WTC11 (cell line): ENCODE results near the gene LHFPL6.

Experiments
- ATF1 ChIP-seq: sonication (generic); formaldehyde crosslinking; IDR thresholded peaks from 2 replicates; pipeline ENCODE4 v1.8.1; 2023; ENCODE audit warnings: mild to moderate bottlenecking, moderate library complexity, missing genetic modification reagents
- NFYB ChIP-seq: sonication (generic); formaldehyde crosslinking; conservative IDR thresholded peaks from 2 replicates; pipeline ENCODE4 v1.8.0; 2022; ENCODE audit warnings: low read depth, missing genetic modification reagents
- OVOL2 ChIP-seq: fragments of 250-450 bp; sonication (Bioruptor Pico); IDR thresholded peaks from 2 replicates; pipeline ENCODE4 v1.9.0; 2021; ENCODE audit warnings: mild to moderate bottlenecking, borderline replicate concordance
- RELA ChIP-seq: sonication (generic); formaldehyde crosslinking; IDR thresholded peaks from 2 replicates; pipeline ENCODE4 v1.8.1; 2022; ENCODE audit warnings: missing genetic modification reagents, mild to moderate bottlenecking, borderline replicate concordance
- TF ChIP-seq, protein P1 (sequence below): fragments of 200-600 bp; IDR thresholded peaks from 2 replicates; pipeline ENCODE4 v1.8.0; 2022; ENCODE audit warnings: antibody characterized with exemption
- TF ChIP-seq, protein P2 (sequence below): sonication (generic); formaldehyde crosslinking; IDR thresholded peaks from 2 replicates; pipeline ENCODE4 v1.8.0; 2023; ENCODE audit warnings: missing genetic modification reagents
- TF ChIP-seq, protein P3 (sequence below): sonication (generic); formaldehyde crosslinking; IDR thresholded peaks from 2 replicates; pipeline ENCODE4 v1.8.1; 2022; ENCODE audit warnings: low read depth, missing genetic modification reagents, borderline replicate concordance
- TF ChIP-seq, protein P4 (sequence below): sonication (generic); formaldehyde crosslinking; IDR thresholded peaks from 2 replicates; pipeline ENCODE4 v1.8.0; 2022; ENCODE audit warnings: mild to moderate bottlenecking, missing genetic modification reagents

DNA sequence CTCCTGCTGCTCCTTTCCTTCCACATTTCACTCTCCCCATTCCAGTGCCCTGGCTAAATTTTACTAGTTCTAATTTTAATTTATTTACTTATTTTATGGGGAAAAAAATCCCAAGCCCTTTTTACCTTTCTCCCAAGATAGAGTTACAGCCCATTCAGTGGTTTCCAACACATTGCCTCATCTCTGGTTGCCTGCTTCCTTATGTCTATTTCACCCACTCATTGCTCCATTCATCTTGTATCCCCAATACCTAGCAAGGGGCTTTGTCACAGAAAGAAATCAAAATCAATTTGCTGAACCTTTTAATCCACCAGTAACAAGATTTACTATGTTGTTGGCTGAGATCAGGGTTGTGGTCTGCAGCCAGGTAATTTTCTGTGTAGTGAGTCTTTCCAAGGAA is 55.9 kb downstream of the LHFPL6 start:
- TF ChIP-seq, protein P1, sequence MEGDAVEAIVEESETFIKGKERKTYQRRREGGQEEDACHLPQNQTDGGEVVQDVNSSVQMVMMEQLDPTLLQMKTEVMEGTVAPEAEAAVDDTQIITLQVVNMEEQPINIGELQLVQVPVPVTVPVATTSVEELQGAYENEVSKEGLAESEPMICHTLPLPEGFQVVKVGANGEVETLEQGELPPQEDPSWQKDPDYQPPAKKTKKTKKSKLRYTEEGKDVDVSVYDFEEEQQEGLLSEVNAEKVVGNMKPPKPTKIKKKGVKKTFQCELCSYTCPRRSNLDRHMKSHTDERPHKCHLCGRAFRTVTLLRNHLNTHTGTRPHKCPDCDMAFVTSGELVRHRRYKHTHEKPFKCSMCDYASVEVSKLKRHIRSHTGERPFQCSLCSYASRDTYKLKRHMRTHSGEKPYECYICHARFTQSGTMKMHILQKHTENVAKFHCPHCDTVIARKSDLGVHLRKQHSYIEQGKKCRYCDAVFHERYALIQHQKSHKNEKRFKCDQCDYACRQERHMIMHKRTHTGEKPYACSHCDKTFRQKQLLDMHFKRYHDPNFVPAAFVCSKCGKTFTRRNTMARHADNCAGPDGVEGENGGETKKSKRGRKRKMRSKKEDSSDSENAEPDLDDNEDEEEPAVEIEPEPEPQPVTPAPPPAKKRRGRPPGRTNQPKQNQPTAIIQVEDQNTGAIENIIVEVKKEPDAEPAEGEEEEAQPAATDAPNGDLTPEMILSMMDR = no peak
- TF ChIP-seq, protein P2, sequence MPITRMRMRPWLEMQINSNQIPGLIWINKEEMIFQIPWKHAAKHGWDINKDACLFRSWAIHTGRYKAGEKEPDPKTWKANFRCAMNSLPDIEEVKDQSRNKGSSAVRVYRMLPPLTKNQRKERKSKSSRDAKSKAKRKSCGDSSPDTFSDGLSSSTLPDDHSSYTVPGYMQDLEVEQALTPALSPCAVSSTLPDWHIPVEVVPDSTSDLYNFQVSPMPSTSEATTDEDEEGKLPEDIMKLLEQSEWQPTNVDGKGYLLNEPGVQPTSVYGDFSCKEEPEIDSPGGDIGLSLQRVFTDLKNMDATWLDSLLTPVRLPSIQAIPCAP (CRISPR knock-in tag) = no peak
- TF ChIP-seq, protein P3, sequence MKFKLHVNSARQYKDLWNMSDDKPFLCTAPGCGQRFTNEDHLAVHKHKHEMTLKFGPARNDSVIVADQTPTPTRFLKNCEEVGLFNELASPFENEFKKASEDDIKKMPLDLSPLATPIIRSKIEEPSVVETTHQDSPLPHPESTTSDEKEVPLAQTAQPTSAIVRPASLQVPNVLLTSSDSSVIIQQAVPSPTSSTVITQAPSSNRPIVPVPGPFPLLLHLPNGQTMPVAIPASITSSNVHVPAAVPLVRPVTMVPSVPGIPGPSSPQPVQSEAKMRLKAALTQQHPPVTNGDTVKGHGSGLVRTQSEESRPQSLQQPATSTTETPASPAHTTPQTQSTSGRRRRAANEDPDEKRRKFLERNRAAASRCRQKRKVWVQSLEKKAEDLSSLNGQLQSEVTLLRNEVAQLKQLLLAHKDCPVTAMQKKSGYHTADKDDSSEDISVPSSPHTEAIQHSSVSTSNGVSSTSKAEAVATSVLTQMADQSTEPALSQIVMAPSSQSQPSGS (CRISPR knock-in tag) = no peak
- TF ChIP-seq ATF1 (CRISPR knock-in tag) (no peak), RELA (CRISPR knock-in tag) (no peak), OVOL2 (no peak), NFYB (no peak)
- TF ChIP-seq, protein P4, sequence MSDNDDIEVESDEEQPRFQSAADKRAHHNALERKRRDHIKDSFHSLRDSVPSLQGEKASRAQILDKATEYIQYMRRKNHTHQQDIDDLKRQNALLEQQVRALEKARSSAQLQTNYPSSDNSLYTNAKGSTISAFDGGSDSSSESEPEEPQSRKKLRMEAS (CRISPR knock-in tag) = no peak
